SK-N-SH (cell line): ENCODE data around the gene POLDIP3.
A peak's percentile ranks its signal among the peaks of the same experiment; 100 is the strongest.

ENCODE experiments used
- NRF1 ChIP-seq: IDR thresholded peaks from 2 replicates; pipeline ENCODE4 v1.6.1; 2012; ENCODE audit warnings: low read depth, mild to moderate bottlenecking, low read length
- POLR2AphosphoS5 ChIP-seq: IDR thresholded peaks from 2 replicates; pipeline ENCODE4 v1.6.1; 2012; ENCODE audit warnings: low read depth, low read length
- SIN3A ChIP-seq: IDR thresholded peaks from 2 replicates; pipeline ENCODE4 v1.6.1; 2012; ENCODE audit warnings: low read depth, mild to moderate bottlenecking, low read length, moderate library complexity, borderline replicate concordance
- TEAD4 ChIP-seq: IDR thresholded peaks from 2 replicates; pipeline ENCODE4 v1.4.0; 2012; ENCODE audit warnings: mild to moderate bottlenecking, borderline replicate concordance; ENCODE audit not compliant: insufficient read depth
- TF ChIP-seq, protein P1 (sequence below): fragments of 200-600 bp; sonication (generic); IDR thresholded peaks from 2 replicates; pipeline ENCODE4 v1.6.1; 2017; ENCODE audit warnings: antibody characterized with exemption, mild to moderate bottlenecking, moderate library complexity
- TF ChIP-seq, protein P2 (sequence below): IDR thresholded peaks from 2 replicates; pipeline ENCODE4 v1.6.1; 2012; ENCODE audit warnings: mild to moderate bottlenecking, low read depth, low read length, moderate library complexity
- TF ChIP-seq, protein P3 (sequence below): IDR thresholded peaks from 2 replicates; pipeline ENCODE4 v1.4.0; 2012; ENCODE audit warnings: low read depth

DNA sequence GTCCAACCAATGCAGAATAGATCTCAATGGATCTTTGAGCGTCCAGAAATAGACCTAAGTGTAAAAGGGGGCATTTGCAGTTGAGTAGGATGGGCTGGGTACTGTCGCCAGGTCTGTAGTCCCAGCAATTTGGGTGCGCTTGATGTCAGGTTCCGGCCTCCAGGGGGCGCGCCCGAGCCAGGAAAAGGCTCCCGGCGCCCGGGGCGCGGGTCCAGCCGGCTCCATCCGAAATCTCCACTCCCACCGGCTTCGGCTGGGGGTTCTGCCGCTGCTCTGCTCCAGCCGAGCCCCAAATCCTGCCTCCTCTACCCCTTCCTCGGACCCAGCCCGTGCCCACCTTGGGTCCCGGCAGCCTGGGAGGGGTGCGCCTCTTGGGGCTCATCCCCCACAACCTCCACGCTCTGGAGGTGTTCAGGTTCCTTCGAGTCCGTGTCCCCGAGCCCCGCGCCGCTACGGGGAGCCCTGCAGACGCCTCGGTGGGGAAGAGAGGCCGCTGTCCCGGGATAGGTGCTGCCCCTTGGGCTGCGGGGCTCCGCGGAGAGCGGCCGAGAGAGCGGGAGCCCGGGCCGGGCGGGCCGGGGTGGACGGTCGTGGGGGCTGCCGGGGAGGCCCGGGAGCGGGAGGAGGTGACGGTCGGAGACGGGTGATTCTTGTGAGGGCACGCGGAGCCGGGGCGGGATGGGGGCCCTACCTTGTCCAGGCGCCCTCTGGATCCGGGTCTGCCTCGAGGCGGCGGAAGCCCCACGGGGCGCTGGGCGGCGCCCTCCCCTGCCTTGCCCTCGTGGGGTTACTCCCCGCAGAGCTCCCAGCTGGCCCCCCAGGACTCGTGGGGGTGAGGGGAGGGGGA, 47.5 kb upstream of the POLDIP3 start:
- no peak for TF ChIP-seq TEAD4
- TF ChIP-seq SIN3A: no peak
- TF ChIP-seq, protein P1, sequence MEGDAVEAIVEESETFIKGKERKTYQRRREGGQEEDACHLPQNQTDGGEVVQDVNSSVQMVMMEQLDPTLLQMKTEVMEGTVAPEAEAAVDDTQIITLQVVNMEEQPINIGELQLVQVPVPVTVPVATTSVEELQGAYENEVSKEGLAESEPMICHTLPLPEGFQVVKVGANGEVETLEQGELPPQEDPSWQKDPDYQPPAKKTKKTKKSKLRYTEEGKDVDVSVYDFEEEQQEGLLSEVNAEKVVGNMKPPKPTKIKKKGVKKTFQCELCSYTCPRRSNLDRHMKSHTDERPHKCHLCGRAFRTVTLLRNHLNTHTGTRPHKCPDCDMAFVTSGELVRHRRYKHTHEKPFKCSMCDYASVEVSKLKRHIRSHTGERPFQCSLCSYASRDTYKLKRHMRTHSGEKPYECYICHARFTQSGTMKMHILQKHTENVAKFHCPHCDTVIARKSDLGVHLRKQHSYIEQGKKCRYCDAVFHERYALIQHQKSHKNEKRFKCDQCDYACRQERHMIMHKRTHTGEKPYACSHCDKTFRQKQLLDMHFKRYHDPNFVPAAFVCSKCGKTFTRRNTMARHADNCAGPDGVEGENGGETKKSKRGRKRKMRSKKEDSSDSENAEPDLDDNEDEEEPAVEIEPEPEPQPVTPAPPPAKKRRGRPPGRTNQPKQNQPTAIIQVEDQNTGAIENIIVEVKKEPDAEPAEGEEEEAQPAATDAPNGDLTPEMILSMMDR: peak; percentile 69
- TF ChIP-seq, protein P2, sequence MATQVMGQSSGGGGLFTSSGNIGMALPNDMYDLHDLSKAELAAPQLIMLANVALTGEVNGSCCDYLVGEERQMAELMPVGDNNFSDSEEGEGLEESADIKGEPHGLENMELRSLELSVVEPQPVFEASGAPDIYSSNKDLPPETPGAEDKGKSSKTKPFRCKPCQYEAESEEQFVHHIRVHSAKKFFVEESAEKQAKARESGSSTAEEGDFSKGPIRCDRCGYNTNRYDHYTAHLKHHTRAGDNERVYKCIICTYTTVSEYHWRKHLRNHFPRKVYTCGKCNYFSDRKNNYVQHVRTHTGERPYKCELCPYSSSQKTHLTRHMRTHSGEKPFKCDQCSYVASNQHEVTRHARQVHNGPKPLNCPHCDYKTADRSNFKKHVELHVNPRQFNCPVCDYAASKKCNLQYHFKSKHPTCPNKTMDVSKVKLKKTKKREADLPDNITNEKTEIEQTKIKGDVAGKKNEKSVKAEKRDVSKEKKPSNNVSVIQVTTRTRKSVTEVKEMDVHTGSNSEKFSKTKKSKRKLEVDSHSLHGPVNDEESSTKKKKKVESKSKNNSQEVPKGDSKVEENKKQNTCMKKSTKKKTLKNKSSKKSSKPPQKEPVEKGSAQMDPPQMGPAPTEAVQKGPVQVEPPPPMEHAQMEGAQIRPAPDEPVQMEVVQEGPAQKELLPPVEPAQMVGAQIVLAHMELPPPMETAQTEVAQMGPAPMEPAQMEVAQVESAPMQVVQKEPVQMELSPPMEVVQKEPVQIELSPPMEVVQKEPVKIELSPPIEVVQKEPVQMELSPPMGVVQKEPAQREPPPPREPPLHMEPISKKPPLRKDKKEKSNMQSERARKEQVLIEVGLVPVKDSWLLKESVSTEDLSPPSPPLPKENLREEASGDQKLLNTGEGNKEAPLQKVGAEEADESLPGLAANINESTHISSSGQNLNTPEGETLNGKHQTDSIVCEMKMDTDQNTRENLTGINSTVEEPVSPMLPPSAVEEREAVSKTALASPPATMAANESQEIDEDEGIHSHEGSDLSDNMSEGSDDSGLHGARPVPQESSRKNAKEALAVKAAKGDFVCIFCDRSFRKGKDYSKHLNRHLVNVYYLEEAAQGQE: no peak
- TF ChIP-seq POLR2AphosphoS5: no peak
- TF ChIP-seq NRF1: no peak
- TF ChIP-seq, protein P3, sequence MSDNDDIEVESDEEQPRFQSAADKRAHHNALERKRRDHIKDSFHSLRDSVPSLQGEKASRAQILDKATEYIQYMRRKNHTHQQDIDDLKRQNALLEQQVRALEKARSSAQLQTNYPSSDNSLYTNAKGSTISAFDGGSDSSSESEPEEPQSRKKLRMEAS: no peak
